Keratinocyte (primary cell): Measurements from ENCODE around the gene PRAMEF17.
"Not testable (repeated sequence)": the region's sequence is repeated elsewhere in the genome, so short reads cannot be mapped to it uniquely, and the experiment has no call there.

Source experiments
- CTCF ChIP-seq, 3 experiments: IDR thresholded peaks in 1 of 3; conservative IDR thresholded peaks in 1 of 3; optimal IDR thresholded peaks in 1 of 3; 2 replicates in 2 of 3; 3 replicates in 1 of 3; pipeline versions ENCODE3 to v1.5.1; 2011; ENCODE audit warnings: low read length in 3 of 3, mild to moderate bottlenecking in 3 of 3, moderate library complexity in 2 of 3, control low read depth in 1 of 3, inconsistent platforms in 1 of 3; ENCODE audit not compliant: insufficient read depth in 2 of 3; ENCODE audit errors: extremely low read depth in 1 of 3
- EZH2 ChIP-seq: IDR thresholded peaks from one replicate; pipeline ENCODE4 v1.6.1; 2012; ENCODE audit warnings: inconsistent platforms, mild to moderate bottlenecking, low read length, moderate library complexity

DNA sequence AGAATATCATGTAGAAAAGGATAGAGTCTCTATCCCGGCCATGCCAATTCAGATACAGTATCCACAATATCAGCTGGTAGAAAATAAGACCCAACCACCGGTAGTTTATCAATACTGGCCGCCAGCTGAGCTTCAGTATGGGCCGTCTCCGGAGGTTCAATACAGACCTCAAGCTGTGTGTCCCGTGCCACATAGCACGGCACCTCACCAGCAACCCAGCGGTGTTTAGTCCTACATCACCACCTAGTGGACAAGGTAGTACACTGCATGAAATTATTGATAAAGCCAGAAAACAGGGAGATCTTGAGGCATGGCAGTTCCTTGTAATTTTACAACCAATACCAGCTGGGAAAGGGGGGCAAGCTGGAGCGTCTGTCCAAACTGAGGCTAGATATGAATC is 35.0 kb upstream of the PRAMEF17 start:
- TF ChIP-seq CTCF (optimal IDR thresholded peaks at IDR 0.05 in 1 of 3, IDR thresholded peaks at IDR 0.05 in 1 of 3, conservative IDR thresholded peaks at IDR 0.05 in 1 of 3; ENCODE audit: extremely low read depth in 1 of 3, insufficient read depth in 2 of 3, low read length in 3 of 3); EZH2: not testable (repeated sequence)
